Sigmoid colon (tissue), 4 donors: ENCODE results near the gene DCLK2.
A peak's percentile ranks its signal among the peaks of the same experiment; 100 is the strongest.

Source experiments
- EP300 ChIP-seq, 4 donors: sonication (generic); formaldehyde crosslinking; IDR thresholded peaks; one replicate each; pipeline ENCODE4 v1.6.1; 2017; ENCODE audit warnings: antibody characterized with exemption in 4 of 4
- POLR2A ChIP-seq, 2 donors: fragments of 450-650 bp; IDR thresholded peaks; one replicate each; pipeline ENCODE4 v1.6.1; 2016; ENCODE audit warnings: antibody characterized with exemption in 2 of 2, mild to moderate bottlenecking in 2 of 2, moderate library complexity in 2 of 2
- POLR2AphosphoS5 ChIP-seq, 4 donors: sonication (generic); formaldehyde crosslinking; IDR thresholded peaks; one replicate each; pipeline ENCODE4 v1.6.1; 2017; ENCODE audit warnings: antibody characterized with exemption in 4 of 4
- TF ChIP-seq, protein P1 (sequence below), 4 experiments: fragments of 450-650 bp in 3 of 4; fragments of 200-600 bp in 1 of 4; IDR thresholded peaks; one replicate each; pipeline ENCODE4 v1.5.1; 2016 to 2019; ENCODE audit warnings: antibody characterized with exemption in 4 of 4, mild to moderate bottlenecking in 3 of 4, moderate library complexity in 2 of 4

DNA sequence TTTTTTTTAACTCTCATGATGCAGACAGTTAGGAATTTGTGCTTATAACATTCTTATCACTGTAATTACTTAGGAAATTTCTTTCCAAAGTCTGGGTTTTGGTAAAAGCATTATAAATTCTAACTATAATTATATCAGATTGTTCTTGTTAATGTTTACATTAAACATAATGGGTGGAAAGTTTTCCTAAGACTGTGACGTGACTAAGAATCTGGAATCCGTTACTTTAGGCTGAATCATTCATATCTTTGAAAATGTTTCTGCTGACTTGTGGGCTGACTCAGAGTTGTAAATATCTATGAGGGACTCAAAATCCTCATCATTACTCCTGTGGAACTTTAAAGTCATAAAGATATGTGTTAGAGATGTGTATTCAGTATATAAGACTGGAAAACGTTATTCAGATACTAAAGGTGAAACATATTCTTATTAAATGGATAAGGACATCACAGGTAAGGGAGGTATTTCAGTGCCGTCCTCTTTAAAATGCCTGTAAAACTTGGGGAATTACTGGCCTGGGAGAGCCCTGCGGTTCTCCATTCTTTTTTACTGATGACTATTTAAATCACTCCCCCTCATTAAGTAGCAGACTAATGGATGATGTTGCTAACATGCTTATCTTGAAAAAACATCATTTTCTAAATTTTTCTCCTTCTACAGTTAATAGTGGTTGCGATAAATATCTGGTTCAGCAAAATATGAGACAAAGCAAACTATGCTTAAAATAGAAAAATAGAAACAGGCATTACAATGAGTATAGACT lies 159.0 kb downstream of the DCLK2 start:
- TF ChIP-seq POLR2AphosphoS5 (IDR thresholded peaks at IDR 0.05) (peak in 3 of 4 donors; percentile 25 to 68 (median 45)), POLR2A (IDR thresholded peaks at IDR 0.05) (no peak), EP300 (IDR thresholded peaks at IDR 0.05) (peak in 1 of 4 donors; percentile 46)
- TF ChIP-seq, protein P1, sequence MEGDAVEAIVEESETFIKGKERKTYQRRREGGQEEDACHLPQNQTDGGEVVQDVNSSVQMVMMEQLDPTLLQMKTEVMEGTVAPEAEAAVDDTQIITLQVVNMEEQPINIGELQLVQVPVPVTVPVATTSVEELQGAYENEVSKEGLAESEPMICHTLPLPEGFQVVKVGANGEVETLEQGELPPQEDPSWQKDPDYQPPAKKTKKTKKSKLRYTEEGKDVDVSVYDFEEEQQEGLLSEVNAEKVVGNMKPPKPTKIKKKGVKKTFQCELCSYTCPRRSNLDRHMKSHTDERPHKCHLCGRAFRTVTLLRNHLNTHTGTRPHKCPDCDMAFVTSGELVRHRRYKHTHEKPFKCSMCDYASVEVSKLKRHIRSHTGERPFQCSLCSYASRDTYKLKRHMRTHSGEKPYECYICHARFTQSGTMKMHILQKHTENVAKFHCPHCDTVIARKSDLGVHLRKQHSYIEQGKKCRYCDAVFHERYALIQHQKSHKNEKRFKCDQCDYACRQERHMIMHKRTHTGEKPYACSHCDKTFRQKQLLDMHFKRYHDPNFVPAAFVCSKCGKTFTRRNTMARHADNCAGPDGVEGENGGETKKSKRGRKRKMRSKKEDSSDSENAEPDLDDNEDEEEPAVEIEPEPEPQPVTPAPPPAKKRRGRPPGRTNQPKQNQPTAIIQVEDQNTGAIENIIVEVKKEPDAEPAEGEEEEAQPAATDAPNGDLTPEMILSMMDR (IDR thresholded peaks at IDR 0.05), result no peak
